K562 (cell line): ENCODE results near the gene COA7. TPM values are rescaled to one million over a fixed set of nuclear protein-coding genes. Genes with fewer than 3 reads are reported as not detected.

Source experiments
- CEBPG ChIP-seq, 3 experiments: fragments of 200-800 bp in 1 of 3; sonication (Bioruptor generic) in 1 of 3; sonication (generic) in 1 of 3; formaldehyde crosslinking in 1 of 3; IDR thresholded peaks in 2 of 3; conservative IDR thresholded peaks in 1 of 3; 2 replicates each; pipeline versions ENCODE4 v1.6.1 to v1.8.0; 2016 to 2022; ENCODE audit warnings: missing compliant biosample characterization in 2 of 3, missing genetic modification characterization in 2 of 3, mild to moderate bottlenecking in 1 of 3, missing genetic modification reagents in 1 of 3
- DPF2 ChIP-seq: fragments of 450-650 bp; IDR thresholded peaks from 2 replicates; pipeline ENCODE4 v1.6.1; 2016
- HLTF ChIP-seq: fragments of 450-650 bp; IDR thresholded peaks from 2 replicates; pipeline ENCODE4 v1.6.1; 2016
- MEIS2 ChIP-seq: fragments of 450-650 bp; IDR thresholded peaks from 2 replicates; pipeline ENCODE4 v1.6.1; 2014; ENCODE audit warnings: mild to moderate bottlenecking; ENCODE audit not compliant: partially characterized antibody
- MTF1 ChIP-seq: fragments of 250-450 bp; sonication (Bioruptor Pico); IDR thresholded peaks from 2 replicates; pipeline ENCODE4 v1.9.0; 2021; ENCODE audit warnings: moderate library complexity, mild to moderate bottlenecking, inconsistent platforms, borderline replicate concordance
- NBN ChIP-seq: fragments of 450-650 bp; IDR thresholded peaks from 2 replicates; pipeline ENCODE4 v1.6.1; 2016; ENCODE audit warnings: low read depth, mild to moderate bottlenecking
- PBX2 ChIP-seq, 2 experiments: IDR thresholded peaks in 1 of 2; conservative IDR thresholded peaks in 1 of 2; 2 replicates each; pipeline ENCODE4 v1.6.1; 2016; ENCODE audit warnings: low read depth in 2 of 2, mild to moderate bottlenecking in 1 of 2, missing compliant biosample characterization in 1 of 2, missing genetic modification characterization in 1 of 2, moderate library complexity in 1 of 2
- RAD51 ChIP-seq: fragments of 450-650 bp; IDR thresholded peaks from 2 replicates; pipeline ENCODE4 v1.7.1; 2016; ENCODE audit warnings: low read depth, mild to moderate bottlenecking, borderline replicate concordance
- SMAD4 ChIP-seq: fragments of 250-450 bp; sonication (Bioruptor Pico); conservative IDR thresholded peaks from 2 replicates; pipeline ENCODE4 v1.8.0; 2021; ENCODE audit warnings: inconsistent platforms, mild to moderate bottlenecking, moderate library complexity
- SPI1 ChIP-seq: IDR thresholded peaks from 2 replicates; pipeline ENCODE4 v1.6.1; 2011; ENCODE audit warnings: low read depth, low read length, control low read depth, borderline replicate concordance
- ZNF354B ChIP-seq: fragments of 250-450 bp; sonication (Bioruptor Pico); IDR thresholded peaks from 2 replicates; pipeline ENCODE4 v1.4.0; 2020
- polyA plus RNA-seq, 8 experiments: library from polyadenylated mRNA; depleted of rRNA in 4 of 8; stranded (reverse) in 5 of 8; unstranded in 3 of 8; fragments of >200 nt; fragmentation: Nextera tagmentation in 2 of 8; fragmentation: Illumina TruSeq in 1 of 8; extraction: Ambion mirVana in 2 of 8; extraction: Trizol in 1 of 8; gene quantifications; 2 replicates each; pipeline versions ENCODE4 v1.2.1 to v1.2.3, GENCODE V29; 2011 to 2014; ENCODE audit warnings: inconsistent platforms in 1 of 8, missing spikeins in 1 of 8
- total RNA-seq, 7 experiments: library from RNA; depleted of rRNA in 6 of 7; stranded (reverse); fragments of >200 nt in 6 of 7; fragmentation: Illumina TruSeq in 2 of 7; extraction: Trizol in 2 of 7; gene quantifications; 2 replicates each; pipeline versions ENCODE4 v1.2.1 to v1.2.3, GENCODE V29; 2011 to 2021; ENCODE audit warnings: low replicate concordance in 1 of 7
- TF ChIP-seq, protein P1 (sequence below), 2 experiments: fragments of 250-450 bp in 1 of 2; fragments of 450-650 bp in 1 of 2; sonication (Bioruptor Pico) in 1 of 2; IDR thresholded peaks; 2 replicates each; pipeline versions ENCODE4 v1.6.1 to v1.8.0; 2016 to 2021; ENCODE audit warnings: mild to moderate bottlenecking in 2 of 2, moderate library complexity in 2 of 2, missing compliant biosample characterization in 1 of 2, missing genetic modification characterization in 1 of 2
- TF ChIP-seq, protein P2 (sequence below): fragments of 450-650 bp; IDR thresholded peaks from 2 replicates; pipeline ENCODE4 v1.6.1; 2016

The COA7 gene
- total and polyA plus RNA-seq, 9 of the 15 experiments (the other 6 are each of a cell fraction or from before 2014, with no cell fraction given): 19.4 to 82.8 (median 51.0) TPM

GRCh38 chr1:52674497-52675384 is 23.4 kb downstream of the COA7 start (continued):
- TF ChIP-seq ZNF354B (CRISPR knock-in tag): no peak
- no peak for TF ChIP-seq PBX2 (CRISPR knock-in tag; IDR thresholded peaks at IDR 0.05; ENCODE audit: low read depth)
- peak; percentile 83 for TF ChIP-seq PBX2 (tag; conservative IDR thresholded peaks at IDR 0.05; ENCODE audit: low read depth)
- TF ChIP-seq CEBPG (CRISPR knock-in tag; IDR thresholded peaks at IDR 0.05): 0 out of 2 replicates have a peak, but pooled peaks have one; percentile 0
- no peak for TF ChIP-seq CEBPG (tag; conservative IDR thresholded peaks at IDR 0.05 in 1 of 2, IDR thresholded peaks at IDR 0.05 in 1 of 2)
- peak; percentile 99 for TF ChIP-seq SMAD4 (CRISPR knock-in tag)
- TF ChIP-seq, protein P1, sequence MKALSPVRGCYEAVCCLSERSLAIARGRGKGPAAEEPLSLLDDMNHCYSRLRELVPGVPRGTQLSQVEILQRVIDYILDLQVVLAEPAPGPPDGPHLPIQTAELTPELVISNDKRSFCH (CRISPR knock-in tag; IDR thresholded peaks at IDR 0.05): no peak
- TF ChIP-seq, protein P1 (tag; IDR thresholded peaks at IDR 0.05): peak; percentile 57; the same call in 1 of the 2 replicates
- TF ChIP-seq DPF2: peak; percentile 91
- TF ChIP-seq, protein P2, sequence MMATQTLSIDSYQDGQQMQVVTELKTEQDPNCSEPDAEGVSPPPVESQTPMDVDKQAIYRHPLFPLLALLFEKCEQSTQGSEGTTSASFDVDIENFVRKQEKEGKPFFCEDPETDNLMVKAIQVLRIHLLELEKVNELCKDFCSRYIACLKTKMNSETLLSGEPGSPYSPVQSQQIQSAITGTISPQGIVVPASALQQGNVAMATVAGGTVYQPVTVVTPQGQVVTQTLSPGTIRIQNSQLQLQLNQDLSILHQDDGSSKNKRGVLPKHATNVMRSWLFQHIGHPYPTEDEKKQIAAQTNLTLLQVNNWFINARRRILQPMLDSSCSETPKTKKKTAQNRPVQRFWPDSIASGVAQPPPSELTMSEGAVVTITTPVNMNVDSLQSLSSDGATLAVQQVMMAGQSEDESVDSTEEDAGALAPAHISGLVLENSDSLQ: peak; percentile 92
- peak; percentile 57; the same call in 1 of the 2 replicates for TF ChIP-seq SPI1
- no peak for TF ChIP-seq MTF1 (CRISPR knock-in tag)
- TF ChIP-seq RAD51: no peak
- TF ChIP-seq NBN: 0 out of 2 replicates have a peak, but pooled peaks have one; percentile 17
- TF ChIP-seq HLTF: no peak
- TF ChIP-seq MEIS2: peak; percentile 96
- TF ChIP-seq, all 486 proteins: peak for 70
